SK-N-SH treated with all-trans-retinoic acid at 6 μM for 48 hours (cell line): ENCODE measurements around the gene MYCBP2.

ENCODE experiments used
- ARNTL ChIP-seq: fragments of 450-650 bp; formaldehyde crosslinking; IDR thresholded peaks from 2 replicates; pipeline ENCODE4 v1.5.0; 2020; ENCODE audit warnings: low read depth, mild to moderate bottlenecking, moderate library complexity, borderline replicate concordance
- BACH2 ChIP-seq: fragments of 250-450 bp; sonication (Bioruptor Pico); IDR thresholded peaks from 2 replicates; pipeline ENCODE4 v1.9.0; 2021; ENCODE audit warnings: mild to moderate bottlenecking, borderline replicate concordance
- ESRRG ChIP-seq: fragments of 250-450 bp; sonication (Bioruptor Pico); IDR thresholded peaks from 2 replicates; pipeline ENCODE4 v1.6.1; 2021; ENCODE audit warnings: mild to moderate bottlenecking
- GLIS3 ChIP-seq: fragments of 250-450 bp; sonication (Bioruptor Pico); IDR thresholded peaks from 2 replicates; pipeline ENCODE4 v1.5.0; 2020; ENCODE audit warnings: mild to moderate bottlenecking, moderate library complexity
- ISL1 ChIP-seq: fragments of 250-450 bp; sonication (Bioruptor Pico); IDR thresholded peaks from 2 replicates; pipeline ENCODE4 v2.1.2; 2022; ENCODE audit warnings: mild to moderate bottlenecking, moderate library complexity
- RARB ChIP-seq: fragments of 250-450 bp; sonication (Bioruptor Pico); IDR thresholded peaks from 2 replicates; pipeline ENCODE4 v1.8.0; 2021; ENCODE audit warnings: mild to moderate bottlenecking, moderate library complexity
- TCF4 ChIP-seq: fragments of 250-450 bp; sonication (Bioruptor Pico); IDR thresholded peaks from 2 replicates; pipeline ENCODE4 v1.8.0; 2021; ENCODE audit warnings: mild to moderate bottlenecking, moderate library complexity, borderline replicate concordance
- ZNF8 ChIP-seq: fragments of 450-650 bp; formaldehyde crosslinking; IDR thresholded peaks from 2 replicates; pipeline ENCODE4 v1.5.0; 2020; ENCODE audit warnings: mild to moderate bottlenecking, moderate library complexity
- TF ChIP-seq, protein P1 (sequence below): fragments of 250-450 bp; sonication (Bioruptor Pico); IDR thresholded peaks from 2 replicates; pipeline ENCODE4 v1.8.0; 2020; ENCODE audit warnings: mild to moderate bottlenecking, moderate library complexity, borderline replicate concordance
- TF ChIP-seq, protein P2 (sequence below): fragments of 250-450 bp; sonication (Bioruptor Pico); IDR thresholded peaks from 2 replicates; pipeline ENCODE4 v1.5.1; 2021; ENCODE audit warnings: mild to moderate bottlenecking, moderate library complexity
- TF ChIP-seq, protein P3 (sequence below): fragments of 250-450 bp; sonication (Bioruptor Pico); IDR thresholded peaks from 2 replicates; pipeline ENCODE4 v1.5.1; 2020; ENCODE audit warnings: low read depth, mild to moderate bottlenecking, moderate library complexity

DNA sequence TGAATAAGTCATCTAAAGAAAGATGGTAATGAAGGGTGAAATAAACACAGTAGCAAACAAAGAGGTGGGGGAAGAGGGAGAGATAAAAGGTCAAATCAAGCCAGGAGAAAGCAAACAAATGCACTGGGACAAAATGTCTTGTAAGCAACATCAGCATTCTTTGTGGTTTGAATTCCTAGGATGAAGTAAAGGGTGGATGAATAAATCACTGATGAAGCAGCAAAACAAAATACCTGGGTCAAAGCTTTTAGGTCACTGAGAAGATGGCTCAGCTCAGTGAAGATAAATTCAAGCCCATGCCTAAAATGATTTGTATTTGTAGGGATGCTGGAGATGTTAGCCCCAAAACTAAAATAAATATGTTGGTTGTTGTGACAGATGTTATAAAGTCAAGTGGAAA lies 213.4 kb downstream of the MYCBP2 start:
- TF ChIP-seq ZNF8 (no peak), RARB (no peak), ESRRG (no peak), ARNTL (CRISPR knock-in tag) (no peak), GLIS3 (CRISPR knock-in tag) (no peak), TCF4 (CRISPR knock-in tag) (no peak), ISL1 (CRISPR knock-in tag) (no peak), BACH2 (CRISPR knock-in tag) (no peak)
- TF ChIP-seq, protein P1, sequence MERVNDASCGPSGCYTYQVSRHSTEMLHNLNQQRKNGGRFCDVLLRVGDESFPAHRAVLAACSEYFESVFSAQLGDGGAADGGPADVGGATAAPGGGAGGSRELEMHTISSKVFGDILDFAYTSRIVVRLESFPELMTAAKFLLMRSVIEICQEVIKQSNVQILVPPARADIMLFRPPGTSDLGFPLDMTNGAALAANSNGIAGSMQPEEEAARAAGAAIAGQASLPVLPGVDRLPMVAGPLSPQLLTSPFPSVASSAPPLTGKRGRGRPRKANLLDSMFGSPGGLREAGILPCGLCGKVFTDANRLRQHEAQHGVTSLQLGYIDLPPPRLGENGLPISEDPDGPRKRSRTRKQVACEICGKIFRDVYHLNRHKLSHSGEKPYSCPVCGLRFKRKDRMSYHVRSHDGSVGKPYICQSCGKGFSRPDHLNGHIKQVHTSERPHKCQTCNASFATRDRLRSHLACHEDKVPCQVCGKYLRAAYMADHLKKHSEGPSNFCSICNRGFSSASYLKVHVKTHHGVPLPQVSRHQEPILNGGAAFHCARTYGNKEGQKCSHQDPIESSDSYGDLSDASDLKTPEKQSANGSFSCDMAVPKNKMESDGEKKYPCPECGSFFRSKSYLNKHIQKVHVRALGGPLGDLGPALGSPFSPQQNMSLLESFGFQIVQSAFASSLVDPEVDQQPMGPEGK, result no peak
- TF ChIP-seq, protein P2, sequence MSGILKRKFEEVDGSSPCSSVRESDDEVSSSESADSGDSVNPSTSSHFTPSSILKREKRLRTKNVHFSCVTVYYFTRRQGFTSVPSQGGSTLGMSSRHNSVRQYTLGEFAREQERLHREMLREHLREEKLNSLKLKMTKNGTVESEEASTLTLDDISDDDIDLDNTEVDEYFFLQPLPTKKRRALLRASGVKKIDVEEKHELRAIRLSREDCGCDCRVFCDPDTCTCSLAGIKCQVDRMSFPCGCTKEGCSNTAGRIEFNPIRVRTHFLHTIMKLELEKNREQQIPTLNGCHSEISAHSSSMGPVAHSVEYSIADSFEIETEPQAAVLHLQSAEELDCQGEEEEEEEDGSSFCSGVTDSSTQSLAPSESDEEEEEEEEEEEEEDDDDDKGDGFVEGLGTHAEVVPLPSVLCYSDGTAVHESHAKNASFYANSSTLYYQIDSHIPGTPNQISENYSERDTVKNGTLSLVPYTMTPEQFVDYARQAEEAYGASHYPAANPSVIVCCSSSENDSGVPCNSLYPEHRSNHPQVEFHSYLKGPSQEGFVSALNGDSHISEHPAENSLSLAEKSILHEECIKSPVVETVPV (CRISPR knock-in tag), result no peak
- TF ChIP-seq, protein P3, sequence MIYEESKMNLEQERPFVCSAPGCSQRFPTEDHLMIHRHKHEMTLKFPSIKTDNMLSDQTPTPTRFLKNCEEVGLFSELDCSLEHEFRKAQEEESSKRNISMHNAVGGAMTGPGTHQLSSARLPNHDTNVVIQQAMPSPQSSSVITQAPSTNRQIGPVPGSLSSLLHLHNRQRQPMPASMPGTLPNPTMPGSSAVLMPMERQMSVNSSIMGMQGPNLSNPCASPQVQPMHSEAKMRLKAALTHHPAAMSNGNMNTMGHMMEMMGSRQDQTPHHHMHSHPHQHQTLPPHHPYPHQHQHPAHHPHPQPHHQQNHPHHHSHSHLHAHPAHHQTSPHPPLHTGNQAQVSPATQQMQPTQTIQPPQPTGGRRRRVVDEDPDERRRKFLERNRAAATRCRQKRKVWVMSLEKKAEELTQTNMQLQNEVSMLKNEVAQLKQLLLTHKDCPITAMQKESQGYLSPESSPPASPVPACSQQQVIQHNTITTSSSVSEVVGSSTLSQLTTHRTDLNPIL (CRISPR knock-in tag), result no peak
